GM19438 (cell line): ENCODE results near the gene BCAP31.
"Not testable (repeated sequence)": the region's sequence is repeated elsewhere in the genome, so short reads cannot be mapped to it uniquely, and the experiment has no call there.

Experiments
- ATAC-seq: cut with Tn5 transposase; IDR thresholded peaks from one replicate; pipeline ENCODE4 v1.9.1; 2021; ENCODE audit warnings: low read depth; ENCODE audit not compliant: unreplicated experiment

The BCAP31 gene

GRCh38 chrX:153696986-153697722 is 27.0 kb downstream of the BCAP31 start:
- not testable (repeated sequence) for ATAC-seq

GRCh38 chrX:153696538-153696937 is 27.6 kb downstream of the BCAP31 start:
- not testable (repeated sequence) for ATAC-seq

GRCh38 chrX:153696100-153696499 is 28.1 kb downstream of the BCAP31 start:
- ATAC-seq: no peak

- no peak for ATAC-seq
Measured at GRCh38 chrX:153694687-153695270, 29.4 kb downstream of the BCAP31 start.

GRCh38 chrX:153694256-153694655 is 29.9 kb downstream of the BCAP31 start:
- ATAC-seq: not testable (repeated sequence)

- ATAC-seq: no peak
Measured at GRCh38 chrX:153693216-153694086, 30.7 kb downstream of the BCAP31 start.

- ATAC-seq: no peak
Measured at GRCh38 chrX:153692611-153693156, 31.5 kb downstream of the BCAP31 start.

GRCh38 chrX:153692003-153692402 is 32.2 kb downstream of the BCAP31 start:
- ATAC-seq: no peak

GRCh38 chrX:153691032-153691827 is 33.0 kb downstream of the BCAP31 start:
- ATAC-seq: not testable (repeated sequence)

- no peak for ATAC-seq
Measured at GRCh38 chrX:153690466-153690865, 33.7 kb downstream of the BCAP31 start.

- no peak for ATAC-seq
Measured at GRCh38 chrX:153689654-153690465, 34.3 kb downstream of the BCAP31 start.

GRCh38 chrX:153688911-153689590 is 35.1 kb downstream of the BCAP31 start:
- no peak for ATAC-seq

- no peak for ATAC-seq
Measured at GRCh38 chrX:153688506-153688905, 35.7 kb downstream of the BCAP31 start.

GRCh38 chrX:153688071-153688470 is 36.1 kb downstream of the BCAP31 start:
- ATAC-seq: no peak

GRCh38 chrX:153687121-153688039 is 36.8 kb downstream of the BCAP31 start, which contains the start of gene SLC6A8:
Gene SLC6A8, plus strand, starts transcription at chrX:153687926. Its CDS starts 649 bp downstream, at chrX:153688575.
- no peak for ATAC-seq

GRCh38 chrX:153686711-153687110 is 37.5 kb downstream of the BCAP31 start:
- ATAC-seq: no peak
